ENCODE data around the gene HSD17B3. TPM values are rescaled to one million over a fixed set of nuclear protein-coding genes. Genes with fewer than 3 reads are reported as not detected.
"Not testable (repeated sequence)": the region's sequence is repeated elsewhere in the genome, so short reads cannot be mapped to it uniquely, and the experiment has no call there.

Gene HSD17B3
- total RNA-seq, 1 donor from 2014 or later = not detected

- no peaks in the 10 kb centered on the region for H3K9me3 Mint-ChIP-seq
- DNase-seq = no peak
- peaks cover 51% of the 10 kb centered on the region for H3K27me3 Mint-ChIP-seq
- no peak overlapping the region for H3K4me3 Mint-ChIP-seq
- H3K36me3 Mint-ChIP-seq (ENCODE audit: low read depth) = no peaks in the 10 kb centered on the region
- H3K27ac Mint-ChIP-seq = no peak overlapping the region
- intact Hi-C loops (cut with micrococcal nuclease) = loop anchor here (5.0 to 10.0 kb wide), 5 partner anchors 200 to 1352 kb away; partner anchors contain the start of gene ERCC6L2
- peaks cover 8% of the 10 kb centered on the region for H3K4me1 Mint-ChIP-seq
These were observed 87.3 kb downstream of the HSD17B3 start for GRCh38 chr9:96214635-96215034.

- H3K9me3 Mint-ChIP-seq = peaks cover 3% of the 10 kb centered on the region
- no peaks in the 10 kb centered on the region for H3K36me3 Mint-ChIP-seq (ENCODE audit: low read depth)
- H3K4me1 Mint-ChIP-seq = no peaks in the 10 kb centered on the region
- no peak overlapping the region for H3K27ac Mint-ChIP-seq
- no peak overlapping the region for H3K4me3 Mint-ChIP-seq
- intact Hi-C loops (cut with micrococcal nuclease) = loop anchor here (10.0 kb wide), 2 partner anchors 195 to 335 kb away; partner anchors contain the start of gene ERCC6L2
- H3K27me3 Mint-ChIP-seq = peaks cover 26% of the 10 kb centered on the region
- no peak for DNase-seq
These were observed 92.3 kb downstream of the HSD17B3 start for GRCh38 chr9:96209407-96210271.

GRCh38 chr9:96206156-96206751, 95.7 kb downstream of the HSD17B3 start:
- peaks cover 4% of the 10 kb centered on the region for H3K9me3 Mint-ChIP-seq
- no peaks in the 10 kb centered on the region for H3K4me1 Mint-ChIP-seq
- no peaks in the 10 kb centered on the region for H3K36me3 Mint-ChIP-seq (ENCODE audit: low read depth)
- H3K4me3 Mint-ChIP-seq = no peak overlapping the region
- no peak overlapping the region for H3K27ac Mint-ChIP-seq
- no peak for DNase-seq
- peaks cover 13% of the 10 kb centered on the region for H3K27me3 Mint-ChIP-seq
- intact Hi-C loops (cut with micrococcal nuclease) = no loop called here

GRCh38 chr9:96204853-96205252, 97.1 kb downstream of the HSD17B3 start:
- Mint-ChIP-seq H3K9me3 (peaks cover 4% of the 10 kb centered on the region), H3K4me3 (no peak overlapping the region), H3K36me3 (ENCODE audit: low read depth) (no peaks in the 10 kb centered on the region), H3K27me3 (peaks cover 7% of the 10 kb centered on the region), H3K4me1 (no peaks in the 10 kb centered on the region), H3K27ac (no peak overlapping the region)
- no peak for DNase-seq
- intact Hi-C loops (cut with micrococcal nuclease) = no loop called here

- H3K9me3 Mint-ChIP-seq = peaks cover 4% of the 10 kb centered on the region
- H3K4me3 Mint-ChIP-seq = no peak overlapping the region
- intact Hi-C loops (cut with micrococcal nuclease) = no loop called here
- peaks cover 6% of the 10 kb centered on the region for H3K27me3 Mint-ChIP-seq
- H3K36me3 Mint-ChIP-seq (ENCODE audit: low read depth) = no peaks in the 10 kb centered on the region
- H3K4me1 Mint-ChIP-seq = no peaks in the 10 kb centered on the region
- H3K27ac Mint-ChIP-seq = no peak overlapping the region
- DNase-seq = no peak
These were observed 98.0 kb downstream of the HSD17B3 start for GRCh38 chr9:96203867-96204501.

- DNase-seq = no peak
- peaks cover 4% of the 10 kb centered on the region for H3K27me3 Mint-ChIP-seq
- H3K9me3 Mint-ChIP-seq = peaks cover 4% of the 10 kb centered on the region
- H3K36me3 Mint-ChIP-seq (ENCODE audit: low read depth) = no peaks in the 10 kb centered on the region
- H3K27ac Mint-ChIP-seq = no peak overlapping the region
- intact Hi-C loops (cut with micrococcal nuclease) = no loop called here
- no peak overlapping the region for H3K4me3 Mint-ChIP-seq
- no peaks in the 10 kb centered on the region for H3K4me1 Mint-ChIP-seq
These were observed 98.8 kb downstream of the HSD17B3 start for GRCh38 chr9:96202971-96203780.

- Mint-ChIP-seq H3K36me3 (ENCODE audit: low read depth) (no peaks in the 10 kb centered on the region), H3K9me3 (peaks cover 4% of the 10 kb centered on the region), H3K27me3 (peaks cover 8% of the 10 kb centered on the region), H3K27ac (no peak overlapping the region), H3K4me1 (no peaks in the 10 kb centered on the region), H3K4me3 (no peak overlapping the region)
- intact Hi-C loops (cut with micrococcal nuclease) = no loop called here
- no peak for DNase-seq
These were observed 100.8 kb downstream of the HSD17B3 start for GRCh38 chr9:96201140-96201539.

GRCh38 chr9:96199006-96199405, 103.0 kb downstream of the HSD17B3 start:
- H3K4me3 Mint-ChIP-seq = no peak overlapping the region

GRCh38 chr9:96195541-96195940, 106.4 kb downstream of the HSD17B3 start:
- Mint-ChIP-seq H3K9me3 (peaks cover 12% of the 10 kb centered on the region), H3K27me3 (peaks cover 17% of the 10 kb centered on the region), H3K4me3 (no peak overlapping the region), H3K36me3 (ENCODE audit: low read depth) (peaks cover 3% of the 10 kb centered on the region), H3K27ac (no peak overlapping the region), H3K4me1 (no peaks in the 10 kb centered on the region)
- intact Hi-C loops (cut with micrococcal nuclease) = no loop called here
- DNase-seq = no peak

More at GRCh38 chr9:96199006-96199405, 103.0 kb downstream of the HSD17B3 start:
- DNase-seq = no peak
- intact Hi-C loops (cut with micrococcal nuclease) = no loop called here
- H3K27me3 Mint-ChIP-seq = peaks cover 12% of the 10 kb centered on the region
- H3K27ac Mint-ChIP-seq = no peak overlapping the region
- H3K9me3 Mint-ChIP-seq = no peaks in the 10 kb centered on the region
- no peaks in the 10 kb centered on the region for H3K36me3 Mint-ChIP-seq (ENCODE audit: low read depth)
- no peaks in the 10 kb centered on the region for H3K4me1 Mint-ChIP-seq

- Mint-ChIP-seq H3K36me3 (ENCODE audit: low read depth) (peaks cover 3% of the 10 kb centered on the region), H3K9me3 (peaks cover 13% of the 10 kb centered on the region), H3K4me3 (no peak overlapping the region), H3K27me3 (peaks cover 17% of the 10 kb centered on the region), H3K27ac (no peak overlapping the region), H3K4me1 (no peaks in the 10 kb centered on the region)
- intact Hi-C loops (cut with micrococcal nuclease) = no loop called here
- DNase-seq = no peak
These were observed 108.7 kb downstream of the HSD17B3 start for GRCh38 chr9:96193236-96193755.

- peaks cover 3% of the 10 kb centered on the region for H3K36me3 Mint-ChIP-seq (ENCODE audit: low read depth)
- intact Hi-C loops (cut with micrococcal nuclease) = no loop called here
- no peaks in the 10 kb centered on the region for H3K4me1 Mint-ChIP-seq
- no peak overlapping the region for H3K4me3 Mint-ChIP-seq
- DNase-seq = no peak
- H3K27ac Mint-ChIP-seq = no peak overlapping the region
- peaks cover 17% of the 10 kb centered on the region for H3K27me3 Mint-ChIP-seq
- peaks cover 13% of the 10 kb centered on the region for H3K9me3 Mint-ChIP-seq
These were observed 109.3 kb downstream of the HSD17B3 start for GRCh38 chr9:96192710-96193109.

GRCh38 chr9:96189995-96190394, 112.0 kb downstream of the HSD17B3 start:
- intact Hi-C loops (cut with micrococcal nuclease) = no loop called here
- no peak for DNase-seq
- peaks cover 26% of the 10 kb centered on the region for H3K9me3 Mint-ChIP-seq
- H3K4me1 Mint-ChIP-seq = peaks cover 2% of the 10 kb centered on the region
- peaks cover 3% of the 10 kb centered on the region for H3K36me3 Mint-ChIP-seq (ENCODE audit: low read depth)
- H3K4me3 Mint-ChIP-seq = no peak overlapping the region
- peaks cover 16% of the 10 kb centered on the region for H3K27me3 Mint-ChIP-seq
- no peak overlapping the region for H3K27ac Mint-ChIP-seq

- H3K27me3 Mint-ChIP-seq = peaks cover 16% of the 10 kb centered on the region
- H3K27ac Mint-ChIP-seq; H3K4me3 Mint-ChIP-seq; H3K36me3 Mint-ChIP-seq (ENCODE audit: low read depth); intact Hi-C loops (cut with micrococcal nuclease); DNase-seq; H3K4me1 Mint-ChIP-seq: not testable (repeated sequence)
- H3K9me3 Mint-ChIP-seq = peaks cover 26% of the 10 kb centered on the region
These were observed 112.4 kb downstream of the HSD17B3 start for GRCh38 chr9:96189581-96189980.
